WTC11 (cell line): Measurements from ENCODE around the gene MRPS16. TPM values are rescaled to one million over a fixed set of nuclear protein-coding genes. Genes with fewer than 3 reads are reported as not detected.
A peak's percentile ranks its signal among the peaks of the same experiment; 100 is the strongest.

ENCODE experiments used
- ATAC-seq: fragments of 200-7000 bp; cut with Tn5 transposase; 2 replicates; pipeline ENCODE4 v1.10.0; 2021; ENCODE audit warnings: mild to moderate bottlenecking, moderate library complexity
- CTCF ChIA-PET: fragments of 300-600 bp; sonication (Branson Sonifier 250); formaldehyde crosslinking; loops from one replicate; lab custom pipeline; 2021; ENCODE audit warnings: antibody characterized with exemption; lab: Charles Lee
- POLR2A ChIA-PET: fragments of 350-600 bp; sonication (Branson Sonifier 250); formaldehyde crosslinking; loops from one replicate; lab custom pipeline; 2021; ENCODE audit warnings: antibody characterized with exemption; lab: Charles Lee
- DNase-seq: peaks from one replicate; pipeline ENCODE4 v3.0.0; 2021; ENCODE audit warnings: low spot score
- H3K27ac Mint-ChIP-seq: 2 replicates; pipeline ENCODE4 v1.8.0; 2021; ENCODE audit warnings: mixed read lengths
- H3K27me3 Mint-ChIP-seq: 2 replicates; pipeline ENCODE4 v1.8.0; 2021; ENCODE audit warnings: low read depth, mild to moderate bottlenecking, moderate library complexity, mixed read lengths
- H3K36me3 Mint-ChIP-seq: 2 replicates; pipeline ENCODE4 v1.8.0; 2021; ENCODE audit warnings: mixed read lengths
- H3K4me1 Mint-ChIP-seq: 2 replicates; pipeline ENCODE4 v1.8.0; 2022; ENCODE audit warnings: mixed read lengths
- H3K4me3 Mint-ChIP-seq: 2 replicates; pipeline ENCODE4 v1.8.0; 2021; ENCODE audit warnings: mild to moderate bottlenecking, moderate library complexity, mixed read lengths
- H3K9me3 Mint-ChIP-seq: 2 replicates; pipeline ENCODE4 v1.8.0; 2021; ENCODE audit warnings: mixed read lengths
- ATF2 ChIP-seq: sonication (generic); formaldehyde crosslinking; IDR thresholded peaks from 2 replicates; pipeline ENCODE4 v1.8.1; 2022; ENCODE audit warnings: low read depth, missing genetic modification reagents, borderline replicate concordance
- ATF6 ChIP-seq: sonication (generic); formaldehyde crosslinking; IDR thresholded peaks from 2 replicates; pipeline ENCODE4 v1.8.1; 2023; ENCODE audit warnings: mild to moderate bottlenecking, missing genetic modification reagents
- ESRRA ChIP-seq: sonication (generic); formaldehyde crosslinking; IDR thresholded peaks from 2 replicates; pipeline ENCODE4 v1.8.1; 2022; ENCODE audit warnings: mild to moderate bottlenecking, missing genetic modification reagents, borderline replicate concordance
- ETV6 ChIP-seq: sonication (generic); formaldehyde crosslinking; IDR thresholded peaks from 2 replicates; pipeline ENCODE4 v1.8.1; 2022; ENCODE audit warnings: mild to moderate bottlenecking, missing genetic modification reagents
- FOXJ3 ChIP-seq: sonication (generic); formaldehyde crosslinking; IDR thresholded peaks from 2 replicates; pipeline ENCODE4 v1.9.0; 2021; ENCODE audit warnings: missing genetic modification reagents, mild to moderate bottlenecking, borderline replicate concordance
- FOXP4 ChIP-seq: sonication (generic); formaldehyde crosslinking; IDR thresholded peaks from 2 replicates; pipeline ENCODE4 v1.8.0; 2022; ENCODE audit warnings: mild to moderate bottlenecking, missing genetic modification reagents
- IRF2 ChIP-seq: sonication (generic); formaldehyde crosslinking; IDR thresholded peaks from 2 replicates; pipeline ENCODE4 v1.8.0; 2022; ENCODE audit warnings: low read depth, missing genetic modification reagents, borderline replicate concordance
- NFYB ChIP-seq: sonication (generic); formaldehyde crosslinking; conservative IDR thresholded peaks from 2 replicates; pipeline ENCODE4 v1.8.0; 2022; ENCODE audit warnings: low read depth, missing genetic modification reagents
- NR1H2 ChIP-seq: sonication (generic); formaldehyde crosslinking; IDR thresholded peaks from 2 replicates; pipeline ENCODE4 v1.9.0; 2021; ENCODE audit warnings: mild to moderate bottlenecking, moderate library complexity, missing genetic modification reagents
- RORB ChIP-seq: fragments of 250-450 bp; sonication (Bioruptor Pico); IDR thresholded peaks from 2 replicates; pipeline ENCODE4 v1.9.0; 2021; ENCODE audit warnings: mild to moderate bottlenecking
- SMAD4 ChIP-seq: sonication (generic); formaldehyde crosslinking; IDR thresholded peaks from 2 replicates; pipeline ENCODE4 v1.8.0; 2022; ENCODE audit warnings: mild to moderate bottlenecking, missing genetic modification reagents
- SOX15 ChIP-seq: fragments of 250-450 bp; sonication (Bioruptor Pico); IDR thresholded peaks from 2 replicates; pipeline ENCODE4 v1.9.0; 2021; ENCODE audit warnings: mild to moderate bottlenecking
- SP1 ChIP-seq: sonication (generic); formaldehyde crosslinking; conservative IDR thresholded peaks from 2 replicates; pipeline ENCODE4 v1.8.1; 2022; ENCODE audit warnings: missing genetic modification reagents
- TP53 ChIP-seq: sonication (generic); formaldehyde crosslinking; IDR thresholded peaks from 2 replicates; pipeline ENCODE4 v1.8.1; 2023; ENCODE audit warnings: mild to moderate bottlenecking, missing genetic modification reagents
- ZBTB21 ChIP-seq: sonication (generic); formaldehyde crosslinking; IDR thresholded peaks from 2 replicates; pipeline ENCODE4 v1.8.1; 2023; ENCODE audit warnings: mild to moderate bottlenecking, missing genetic modification reagents, borderline replicate concordance
- ZMAT4 ChIP-seq: fragments of 250-450 bp; sonication (Bioruptor Pico); IDR thresholded peaks from 2 replicates; pipeline ENCODE4 v1.9.0; 2021; ENCODE audit warnings: mild to moderate bottlenecking
- ZNF121 ChIP-seq: sonication (generic); formaldehyde crosslinking; IDR thresholded peaks from 2 replicates; pipeline ENCODE4 v1.8.0; 2023; ENCODE audit warnings: missing genetic modification reagents
- ZNF232 ChIP-seq: sonication (generic); formaldehyde crosslinking; IDR thresholded peaks from 2 replicates; pipeline ENCODE4 v1.8.0; 2022; ENCODE audit warnings: mild to moderate bottlenecking, missing genetic modification reagents
- ZNF317 ChIP-seq: sonication (generic); formaldehyde crosslinking; IDR thresholded peaks from 2 replicates; pipeline ENCODE4 v1.8.1; 2023; ENCODE audit warnings: low read depth, mild to moderate bottlenecking, moderate library complexity, missing genetic modification reagents, borderline replicate concordance
- ZNF396 ChIP-seq: fragments of 250-450 bp; sonication (Bioruptor Pico); IDR thresholded peaks from 2 replicates; pipeline ENCODE4 v1.8.0; 2021; ENCODE audit warnings: mild to moderate bottlenecking, moderate library complexity, borderline replicate concordance
- ZNF416 ChIP-seq: fragments of 250-450 bp; sonication (Bioruptor Pico); IDR thresholded peaks from 2 replicates; pipeline ENCODE4 v1.9.0; 2021; ENCODE audit warnings: mild to moderate bottlenecking, inconsistent platforms
- ZSCAN18 ChIP-seq: fragments of 250-450 bp; sonication (Bioruptor Pico); IDR thresholded peaks from 2 replicates; pipeline ENCODE4 v2.1.2; 2022; ENCODE audit warnings: mild to moderate bottlenecking, moderate library complexity
- total RNA-seq: library from RNA; stranded (reverse); gene quantifications from 3 replicates; pipeline ENCODE4 v1.2.3, GENCODE V29; 2021

The MRPS16 gene
- total RNA-seq, 1 experiment from 2014 or later: 157 TPM

- POLR2A ChIA-PET: no interaction called here
- Mint-ChIP-seq H3K4me3 (no peak overlapping the region), H3K9me3 (peaks cover 24% of the 10 kb centered on the region), H3K36me3 (peaks cover 27% of the 10 kb centered on the region), H3K27me3 (no peaks in the 10 kb centered on the region; the same call in none of the 2 replicates), H3K4me1 (no peaks in the 10 kb centered on the region), H3K27ac (no peak overlapping the region)
- TF ChIP-seq ATF2 (CRISPR knock-in tag) (no peak), ZNF121 (0 out of 2 replicates have a peak, but pooled peaks have one; percentile 52), ZNF416 (no peak), IRF2 (CRISPR knock-in tag) (no peak), SP1 (CRISPR knock-in tag) (no peak)
- no peak for DNase-seq
- no peak for ATAC-seq
- CTCF ChIA-PET: interaction anchor here (1.0 kb wide), 1 partner anchor 8 kb away, joined by 3 read pairs; no protein-coding TSS in a partner anchor
Observed at GRCh38 chr10:73210395-73211105, 41.9 kb downstream of the MRPS16 start.

- DNase-seq (no peak), ATAC-seq (no peak)
- no peaks in the 10 kb centered on the region; the same call in none of the 2 replicates for H3K27me3 Mint-ChIP-seq
- POLR2A ChIA-PET: no interaction called here
- H3K27ac Mint-ChIP-seq: no peak overlapping the region
- H3K36me3 Mint-ChIP-seq: peaks cover 34% of the 10 kb centered on the region
- no peak for TF ChIP-seq ZNF396
- no peak for TF ChIP-seq NFYB (CRISPR knock-in tag)
- no peak for TF ChIP-seq SOX15
- TF ChIP-seq ZNF317: no peak
- peaks cover 29% of the 10 kb centered on the region for H3K9me3 Mint-ChIP-seq
- CTCF ChIA-PET: no interaction called here
- H3K4me3 Mint-ChIP-seq: no peak overlapping the region
- no peaks in the 10 kb centered on the region for H3K4me1 Mint-ChIP-seq
Observed at GRCh38 chr10:73209705-73210104, 42.7 kb downstream of the MRPS16 start.

- Mint-ChIP-seq H3K36me3 (peaks cover 40% of the 10 kb centered on the region), H3K4me3 (no peak overlapping the region), H3K9me3 (peaks cover 33% of the 10 kb centered on the region), H3K27ac (no peak overlapping the region), H3K27me3 (no peaks in the 10 kb centered on the region; the same call in none of the 2 replicates), H3K4me1 (no peaks in the 10 kb centered on the region)
- ChIA-PET CTCF (no interaction called here), POLR2A (no interaction called here)
- TF ChIP-seq TP53 (CRISPR knock-in tag) (no peak), ATF6 (CRISPR knock-in tag) (no peak), FOXP4 (CRISPR knock-in tag) (no peak), RORB (CRISPR knock-in tag) (no peak), FOXJ3 (no peak), NR1H2 (no peak), ZNF232 (CRISPR knock-in tag) (no peak), ETV6 (CRISPR knock-in tag) (no peak), ESRRA (CRISPR knock-in tag) (no peak), SMAD4 (CRISPR knock-in tag) (no peak), ZBTB21 (CRISPR knock-in tag) (no peak), ZSCAN18 (CRISPR knock-in tag) (no peak), ZMAT4 (CRISPR knock-in tag) (no peak)
- ATAC-seq (no peak), DNase-seq (no peak)
Observed at GRCh38 chr10:73207883-73208282, 44.6 kb downstream of the MRPS16 start.
